Peyer's patch (tissue), 4 donors: ENCODE measurements around the gene MARS2. TPM values are rescaled to one million over a fixed set of nuclear protein-coding genes. Genes with fewer than 3 reads are reported as not detected.
"Not testable (repeated sequence)": the region's sequence is repeated elsewhere in the genome, so short reads cannot be mapped to it uniquely, and the experiment has no call there.

Experiments
- DNase-seq, 3 donors: peaks; one replicate each; pipeline ENCODE4 v3.0.0-alpha.2; 2017 to 2019
- H3K27ac ChIP-seq, 4 donors: fragments of 200-600 bp; sonication (generic); one replicate each; pipeline ENCODE4 v1.5.1; 2016 to 2019
- H3K27me3 ChIP-seq, 2 donors: fragments of 200-600 bp; sonication (generic); one replicate each; pipeline ENCODE4 v1.5.1; 2019
- H3K36me3 ChIP-seq, 3 donors: fragments of 200-600 bp; sonication (generic); one replicate each; pipeline ENCODE4 v1.5.1; 2016 to 2019
- H3K4me1 ChIP-seq, 4 donors: fragments of 200-600 bp; sonication (generic); one replicate each; pipeline ENCODE4 v1.5.1; 2016 to 2019
- H3K4me3 ChIP-seq, 4 donors: fragments of 200-600 bp; sonication (generic); 1 replicate in 3 of 4; 2 replicates in 1 of 4; pipeline ENCODE4 v1.5.1; 2016 to 2019; ENCODE audit warnings: mild to moderate bottlenecking in 1 of 4
- H3K9me3 ChIP-seq, 4 donors: fragments of 200-600 bp; sonication (generic); one replicate each; pipeline ENCODE4 v1.5.1; 2016 to 2019; ENCODE audit warnings: mild to moderate bottlenecking in 1 of 4
- POLR2A ChIP-seq, 2 donors: fragments of 450-650 bp; IDR thresholded peaks; one replicate each; pipeline ENCODE4 v1.5.1; 2017; ENCODE audit warnings: antibody characterized with exemption in 2 of 2, mild to moderate bottlenecking in 2 of 2, moderate library complexity in 2 of 2
- total RNA-seq, 4 donors: library from RNA; depleted of rRNA; stranded (reverse); fragments of >200 nt; gene quantifications; one replicate each; pipeline ENCODE4 v1.1.0, GENCODE V29; 2016
- TF ChIP-seq, protein P1 (sequence below), 6 experiments: fragments of 450-650 bp in 4 of 6; fragments of 200-600 bp in 2 of 6; sonication (generic) in 1 of 6; IDR thresholded peaks; one replicate each; pipeline ENCODE4 v1.5.1; 2017 to 2019; ENCODE audit warnings: antibody characterized with exemption in 6 of 6, mild to moderate bottlenecking in 3 of 6, moderate library complexity in 1 of 6

Gene MARS2
- total RNA-seq, 4 donors from 2014 or later: 5.8 to 13.4 (median 8.1) TPM

DNA sequence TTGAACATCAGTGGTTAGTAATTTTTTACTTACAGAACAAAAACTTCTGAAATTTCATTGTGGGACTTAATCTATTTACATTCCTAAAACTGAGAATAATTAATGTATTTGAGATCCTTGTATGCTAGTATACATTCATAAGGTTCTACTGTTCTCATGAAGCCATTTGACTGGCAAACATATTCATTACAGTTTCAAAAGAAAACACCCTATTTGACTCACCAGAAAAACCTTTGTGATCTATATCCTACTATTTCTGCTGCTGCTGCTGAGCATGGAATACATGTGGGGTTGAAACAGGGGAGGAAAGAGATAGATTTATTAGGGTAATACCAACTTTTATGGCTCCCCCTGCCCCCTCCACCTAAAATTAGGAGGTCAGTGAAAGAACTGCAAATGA, 21.8 kb downstream of the MARS2 start:
- no peaks in the 10 kb centered on the region for H3K4me1 ChIP-seq
- TF ChIP-seq, protein P1, sequence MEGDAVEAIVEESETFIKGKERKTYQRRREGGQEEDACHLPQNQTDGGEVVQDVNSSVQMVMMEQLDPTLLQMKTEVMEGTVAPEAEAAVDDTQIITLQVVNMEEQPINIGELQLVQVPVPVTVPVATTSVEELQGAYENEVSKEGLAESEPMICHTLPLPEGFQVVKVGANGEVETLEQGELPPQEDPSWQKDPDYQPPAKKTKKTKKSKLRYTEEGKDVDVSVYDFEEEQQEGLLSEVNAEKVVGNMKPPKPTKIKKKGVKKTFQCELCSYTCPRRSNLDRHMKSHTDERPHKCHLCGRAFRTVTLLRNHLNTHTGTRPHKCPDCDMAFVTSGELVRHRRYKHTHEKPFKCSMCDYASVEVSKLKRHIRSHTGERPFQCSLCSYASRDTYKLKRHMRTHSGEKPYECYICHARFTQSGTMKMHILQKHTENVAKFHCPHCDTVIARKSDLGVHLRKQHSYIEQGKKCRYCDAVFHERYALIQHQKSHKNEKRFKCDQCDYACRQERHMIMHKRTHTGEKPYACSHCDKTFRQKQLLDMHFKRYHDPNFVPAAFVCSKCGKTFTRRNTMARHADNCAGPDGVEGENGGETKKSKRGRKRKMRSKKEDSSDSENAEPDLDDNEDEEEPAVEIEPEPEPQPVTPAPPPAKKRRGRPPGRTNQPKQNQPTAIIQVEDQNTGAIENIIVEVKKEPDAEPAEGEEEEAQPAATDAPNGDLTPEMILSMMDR (IDR thresholded peaks at IDR 0.05): no peak
- no peak for TF ChIP-seq POLR2A (IDR thresholded peaks at IDR 0.05)
- no peaks in the 10 kb centered on the region for H3K9me3 ChIP-seq
- DNase-seq: no peak
- no peaks in the 10 kb centered on the region for H3K27me3 ChIP-seq
- H3K36me3 ChIP-seq: no peaks in the 10 kb centered on the region
- no peak overlapping the region for H3K27ac ChIP-seq
- H3K4me3 ChIP-seq: no peak overlapping the region

DNA sequence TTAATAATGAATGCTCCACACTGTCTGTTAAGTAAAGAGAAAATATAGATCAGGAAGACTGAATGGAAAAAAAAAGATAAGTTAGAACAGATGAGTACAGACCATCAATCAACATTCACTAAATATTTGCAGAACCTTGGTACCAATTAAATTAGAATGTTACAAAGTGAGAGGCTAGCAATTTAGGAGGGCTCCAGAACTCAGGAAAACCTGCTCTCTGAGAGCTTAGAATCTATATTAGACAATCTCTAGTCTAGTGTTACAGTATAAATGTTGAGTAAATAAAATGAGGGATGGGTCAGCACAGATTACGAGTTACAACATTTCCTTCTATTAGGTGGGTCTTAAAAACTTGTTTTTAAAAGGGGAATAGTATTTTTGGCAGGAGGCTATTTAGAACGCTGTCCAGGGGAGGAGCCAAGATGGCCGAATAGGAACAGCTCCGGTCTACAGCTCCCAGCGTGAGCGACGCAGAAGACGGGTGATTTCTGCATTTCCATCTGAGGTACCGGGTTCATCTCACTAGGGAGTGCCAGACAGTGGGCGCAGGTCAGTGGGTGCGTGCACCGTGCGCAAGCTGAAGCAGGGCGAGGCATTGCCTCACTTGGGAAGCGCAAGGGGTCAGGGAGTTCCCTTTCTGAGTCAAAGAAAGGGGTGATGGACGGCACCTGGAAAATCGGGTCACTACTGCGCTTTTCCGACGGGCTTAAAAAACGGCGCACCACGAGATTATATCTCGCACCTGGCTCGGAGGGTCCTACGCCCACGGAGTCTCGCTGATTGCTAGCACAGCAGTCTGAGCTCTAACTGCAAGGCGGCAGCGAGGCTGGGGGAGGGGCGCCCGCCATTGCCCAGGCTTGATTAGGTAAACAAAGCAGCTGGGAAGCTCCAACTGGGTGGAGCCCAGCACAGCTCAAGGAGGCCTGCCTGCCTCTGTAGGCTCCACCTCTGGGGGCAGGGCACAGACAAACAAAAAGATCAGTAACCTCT, 23.7 kb downstream of the MARS2 start:
- H3K27ac ChIP-seq, H3K27me3 ChIP-seq, H3K9me3 ChIP-seq, DNase-seq, H3K36me3 ChIP-seq, H3K4me3 ChIP-seq, H3K4me1 ChIP-seq: not testable (repeated sequence)

DNA sequence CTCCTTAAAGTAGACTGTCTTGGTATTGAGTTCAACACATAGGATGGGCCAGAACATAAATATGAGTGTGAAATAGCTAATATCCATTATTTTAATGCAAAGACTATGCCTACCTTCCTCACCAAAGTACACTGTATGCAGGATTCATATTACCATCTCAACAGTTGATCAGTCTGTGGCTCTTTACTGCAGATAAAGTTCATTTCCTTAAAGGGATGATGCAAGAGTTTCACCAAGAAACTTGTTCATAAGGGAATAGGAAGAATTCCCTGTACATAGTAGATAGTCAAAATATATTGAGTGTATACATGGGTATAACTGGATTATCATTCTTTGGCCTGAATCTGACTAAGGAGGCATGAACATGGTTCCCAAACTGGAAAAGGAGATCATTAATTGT, 35.0 kb downstream of the MARS2 start:
- H3K27ac ChIP-seq: no peak overlapping the region
- no peak overlapping the region for H3K4me3 ChIP-seq
- no peak for DNase-seq

More for the DNA sequence above, 35.0 kb downstream of the MARS2 start:
- Histone ChIP-seq H3K4me1 (no peaks in the 10 kb centered on the region), H3K27me3 (no peaks in the 10 kb centered on the region), H3K9me3 (no peaks in the 10 kb centered on the region), H3K36me3 (no peaks in the 10 kb centered on the region)
- TF ChIP-seq, protein P1 (IDR thresholded peaks at IDR 0.05): no peak
- no peak for TF ChIP-seq POLR2A (IDR thresholded peaks at IDR 0.05)

Other genes with a start within 250 kb of the MARS2 start
- 100 to 1,000 TPM in 3 of 4 donors, 10 to 100 TPM in 1; 88.4 to 221 (median 122) TPM for gene HSPD1, start 205.5 kb upstream of the MARS2 start, total RNA-seq
- 10 to 100 TPM; 23.8 to 95.4 (median 67.8) TPM for gene HSPE1, start 205.0 kb upstream of the MARS2 start, total RNA-seq
- gene MOB4, start 189.3 kb upstream of the MARS2 start, total RNA-seq: 10 to 100 TPM; 11.0 to 36.3 (median 20.5) TPM
- gene RFTN2, start 29.8 kb upstream of the MARS2 start, total RNA-seq: 1 to 10 TPM in 3 of 4 donors, under 1 TPM in 1; 0.47 to 9.9 (median 1.2) TPM
- gene BOLL, start 80.0 kb downstream of the MARS2 start, total RNA-seq: not detected
- gene PLCL1, start 99.2 kb downstream of the MARS2 start, total RNA-seq: 1 to 10 TPM in 3 of 4 donors, not detected in 1; 1.9 to 5.8 (median 2.8) TPM